Neural cell (in vitro differentiated cells): ENCODE data around the gene TRAM2. TPM values are rescaled to one million over a fixed set of nuclear protein-coding genes. Genes with fewer than 3 reads are reported as not detected.

Experiments used
- H2AFZ ChIP-seq: fragments of 200-600, 300-800 bp; sonication (generic), shearing (Covaris generic); 2 replicates; pipeline ENCODE4 v1.6.0; 2014; ENCODE audit warnings: low read depth, mild to moderate bottlenecking, antibody characterized with exemption, low read length, moderate library complexity
- H3F3A ChIP-seq: fragments of 200-600 bp; shearing (Covaris generic); 2 replicates; pipeline ENCODE4 v1.6.1; 2016; ENCODE audit warnings: mild to moderate bottlenecking, moderate library complexity, mixed read lengths, antibody characterized with exemption, low read length; ENCODE audit not compliant: insufficient read depth, poor library complexity, severe bottlenecking
- H3K27ac ChIP-seq: fragments of 200-600, 300-800 bp; sonication (generic), shearing (Covaris generic); 2 replicates; pipeline ENCODE4 v1.5.1; 2014; ENCODE audit warnings: mild to moderate bottlenecking, low read length, moderate library complexity
- H3K27me3 ChIP-seq: fragments of 300-800, 200-600 bp; sonication (generic), shearing (Covaris generic); 2 replicates; pipeline ENCODE4 v1.6.0; 2014; ENCODE audit warnings: mild to moderate bottlenecking, low read depth, low read length, moderate library complexity; ENCODE audit not compliant: insufficient read depth
- H3K36me3 ChIP-seq: fragments of 300-800, 200-600 bp; sonication (generic), shearing (Covaris generic); 2 replicates; pipeline ENCODE4 v1.5.1; 2014; ENCODE audit warnings: mild to moderate bottlenecking, antibody characterized with exemption, low read length, moderate library complexity; ENCODE audit not compliant: insufficient read depth
- H3K4me2 ChIP-seq: fragments of 300-800, 200-600 bp; sonication (generic), shearing (Covaris generic); 2 replicates; pipeline ENCODE4 v1.6.0; 2014; ENCODE audit warnings: mild to moderate bottlenecking, low read length
- H3K4me3 ChIP-seq: fragments of 300-800, 200-600 bp; sonication (generic), shearing (Covaris generic); 2 replicates; pipeline ENCODE4 v1.5.1; 2014; ENCODE audit warnings: mild to moderate bottlenecking, low read length, moderate library complexity
- H3K79me2 ChIP-seq: fragments of 200-600 bp; shearing (Covaris generic); replicated peaks from 2 replicates; pipeline ENCODE4 v1.6.0; 2014; ENCODE audit warnings: mild to moderate bottlenecking, low read length, moderate library complexity; ENCODE audit not compliant: insufficient read depth
- H3K9ac ChIP-seq: fragments of 300-800, 200-600 bp; sonication (generic), shearing (Covaris generic); 2 replicates; pipeline ENCODE4 v1.6.1; 2016; ENCODE audit warnings: mild to moderate bottlenecking, low read length, mixed read lengths
- H3K9me2 ChIP-seq: fragments of 200-600 bp; shearing (Covaris generic); 2 replicates; pipeline ENCODE4 v1.6.1; 2016; ENCODE audit warnings: mild to moderate bottlenecking, low read length, mixed read lengths; ENCODE audit not compliant: insufficient read depth
- H3K9me3 ChIP-seq: fragments of 200-600, 300-800 bp; sonication (generic), shearing (Covaris generic); 2 replicates; pipeline ENCODE4 v1.6.1; 2016; ENCODE audit warnings: mild to moderate bottlenecking, mixed run types, low read length, moderate library complexity, mixed read lengths
- H4K20me1 ChIP-seq: fragments of 200-600 bp; shearing (Covaris generic); 2 replicates; pipeline ENCODE4 v1.6.1; 2016; ENCODE audit warnings: mild to moderate bottlenecking, mixed run types; ENCODE audit not compliant: insufficient read depth
- CTCF ChIP-seq: fragments of 450-650 bp; IDR thresholded peaks from 2 replicates; pipeline ENCODE4 v1.5.1; 2014; ENCODE audit warnings: antibody characterized with exemption, mild to moderate bottlenecking, moderate library complexity; ENCODE audit not compliant: poor library complexity, severe bottlenecking
- EP300 ChIP-seq: fragments of 450-650 bp; conservative IDR thresholded peaks from 2 replicates; pipeline ENCODE4 v1.6.1; 2014; ENCODE audit warnings: antibody characterized with exemption, mild to moderate bottlenecking, moderate library complexity; ENCODE audit not compliant: poor library complexity, severe bottlenecking
- EZH2 ChIP-seq: fragments of 200-600, 300-800 bp; shearing (Covaris generic), sonication (generic); IDR thresholded peaks from 2 replicates; pipeline ENCODE4 v1.6.1; 2014; ENCODE audit warnings: antibody characterized with exemption, low read length, borderline replicate concordance, mild to moderate bottlenecking; ENCODE audit not compliant: insufficient read depth, poor library complexity, severe bottlenecking
- MXI1 ChIP-seq: fragments of 450-650 bp; conservative IDR thresholded peaks from 2 replicates; pipeline ENCODE4 v1.6.1; 2014; ENCODE audit warnings: antibody characterized with exemption, mild to moderate bottlenecking; ENCODE audit not compliant: poor library complexity, severe bottlenecking
- POLR2AphosphoS5 ChIP-seq: IDR thresholded peaks from 2 replicates; pipeline ENCODE4 v1.6.1; 2012
- RAD21 ChIP-seq: fragments of 450-650 bp; conservative IDR thresholded peaks from 2 replicates; pipeline ENCODE4 v1.6.1; 2014; ENCODE audit warnings: antibody characterized with exemption, mild to moderate bottlenecking, moderate library complexity
- REST ChIP-seq: IDR thresholded peaks from 2 replicates; pipeline ENCODE4 v1.6.1; 2012; ENCODE audit warnings: borderline replicate concordance
- SMC3 ChIP-seq: fragments of 450-650 bp; conservative IDR thresholded peaks from 2 replicates; pipeline ENCODE4 v1.6.1; 2014; ENCODE audit warnings: antibody characterized with exemption, mild to moderate bottlenecking, moderate library complexity; ENCODE audit not compliant: poor library complexity
- TAF1 ChIP-seq: IDR thresholded peaks from 2 replicates; pipeline ENCODE4 v1.6.1; 2012; ENCODE audit warnings: low read depth
- polyA plus RNA-seq: library from polyadenylated mRNA; depleted of rRNA; stranded (reverse); fragments of >200 nt; gene quantifications from 2 replicates; pipeline ENCODE4 v1.2.3, GENCODE V29; 2014

The TRAM2 gene
- polyA plus RNA-seq, 1 donor from 2014 or later, result 0.41 TPM

- no peak overlapping the region for H3K27ac ChIP-seq
- no peaks in the 10 kb centered on the region for H4K20me1 ChIP-seq
- no peaks in the 10 kb centered on the region for H3K79me2 ChIP-seq
- TF ChIP-seq POLR2AphosphoS5 (no peak), RAD21 (no peak), MXI1 (no peak), EZH2 (no peak), CTCF (no peak), SMC3 (no peak), TAF1 (no peak), REST (no peak), EP300 (no peak)
- H3K27me3 ChIP-seq, result no peaks in the 10 kb centered on the region
- H2AFZ ChIP-seq, result no peak overlapping the region
- no peaks in the 10 kb centered on the region for H3K9me3 ChIP-seq
- no peaks in the 10 kb centered on the region for H3K9me2 ChIP-seq
- H3F3A ChIP-seq, result no peaks in the 10 kb centered on the region
- H3K4me3 ChIP-seq, result no peak overlapping the region
- H3K36me3 ChIP-seq, result no peaks in the 10 kb centered on the region
- H3K9ac ChIP-seq, result no peak overlapping the region
- no peak overlapping the region for H3K4me2 ChIP-seq
Observed at GRCh38 chr6:52538901-52539354, 37.9 kb downstream of the TRAM2 start.

GRCh38 chr6:52538252-52538900 is 38.5 kb downstream of the TRAM2 start:
- no peak overlapping the region for H3K4me2 ChIP-seq

More at GRCh38 chr6:52538252-52538900, 38.5 kb downstream of the TRAM2 start:
- Histone ChIP-seq H3K27me3 (no peaks in the 10 kb centered on the region), H3K9me3 (no peaks in the 10 kb centered on the region), H3K4me3 (no peak overlapping the region), H3K9me2 (no peaks in the 10 kb centered on the region), H3K36me3 (no peaks in the 10 kb centered on the region), H3K27ac (no peak overlapping the region), H4K20me1 (no peaks in the 10 kb centered on the region), H3F3A (no peaks in the 10 kb centered on the region), H3K9ac (no peak overlapping the region), H3K79me2 (no peaks in the 10 kb centered on the region), H2AFZ (no peak overlapping the region)
- no peak for TF ChIP-seq POLR2AphosphoS5
- TF ChIP-seq EP300, result no peak
- no peak for TF ChIP-seq SMC3
- no peak for TF ChIP-seq EZH2
- TF ChIP-seq TAF1, result no peak
